Keratinocyte (primary cell): ENCODE measurements around the gene PTPRN2. TPM values are rescaled to one million over a fixed set of nuclear protein-coding genes. Genes with fewer than 3 reads are reported as not detected.

Experiments
- DNase-seq: peaks from one replicate; pipeline ENCODE4 v3.0.0-alpha.2; 2011; ENCODE audit warnings: low read depth, missing footprints, low spot score
- FAIRE-seq: peaks from 2 replicates; lab custom pipeline; 2011; peaks lifted over from hg19 to GRCh38; lab: Jason Lieb, UNC
- H2AFZ ChIP-seq: 2 replicates; pipeline ENCODE4 v1.6.0; 2012; ENCODE audit warnings: low read length, control low read depth, inconsistent platforms; ENCODE audit not compliant: control insufficient read depth
- H3K27ac ChIP-seq: 2 replicates; pipeline ENCODE4 v1.5.1; 2011; ENCODE audit warnings: low read length; ENCODE audit not compliant: control insufficient read depth, insufficient read depth
- H3K27me3 ChIP-seq: 3 replicates; pipeline ENCODE4 v1.6.0; 2011; ENCODE audit warnings: low read length; ENCODE audit not compliant: control insufficient read depth, insufficient read depth; ENCODE audit errors: extremely low read depth
- H3K36me3 ChIP-seq, 2 experiments: 2 replicates in 1 of 2; 3 replicates in 1 of 2; pipeline ENCODE4 v1.5.1; 2011; ENCODE audit warnings: low read length in 2 of 2, mild to moderate bottlenecking in 1 of 2; ENCODE audit not compliant: control insufficient read depth in 2 of 2, insufficient read depth in 2 of 2; ENCODE audit errors: extremely low read depth in 1 of 2
- H3K4me1 ChIP-seq: 3 replicates; pipeline ENCODE4 v1.5.1; 2011; ENCODE audit warnings: low read length; ENCODE audit not compliant: control insufficient read depth, insufficient read depth; ENCODE audit errors: extremely low read depth
- H3K4me2 ChIP-seq: 3 replicates; pipeline ENCODE4 v1.6.0; 2011; ENCODE audit warnings: low read depth, low read length; ENCODE audit not compliant: control insufficient read depth, insufficient read depth; ENCODE audit errors: extremely low read depth
- H3K4me3 ChIP-seq, 3 experiments: fragments of 200-600 bp in 1 of 3; sonication (generic) in 1 of 3; 2 replicates in 2 of 3; 3 replicates in 1 of 3; pipeline ENCODE4 v1.5.1; 2011 to 2016; ENCODE audit warnings: low read length in 3 of 3, mild to moderate bottlenecking in 3 of 3, control low read depth in 2 of 3, inconsistent platforms in 1 of 3, low read depth in 1 of 3, mixed read lengths in 1 of 3, mixed run types in 1 of 3, moderate library complexity in 1 of 3; ENCODE audit not compliant: control insufficient read depth in 2 of 3, insufficient read depth in 2 of 3; ENCODE audit errors: extremely low read depth in 1 of 3
- H3K79me2 ChIP-seq: 2 replicates; pipeline ENCODE4 v1.6.0; 2012; ENCODE audit warnings: low read length; ENCODE audit not compliant: control insufficient read depth, insufficient read depth
- H3K9ac ChIP-seq: 3 replicates; pipeline ENCODE4 v1.6.0; 2011; ENCODE audit warnings: low read length; ENCODE audit not compliant: control insufficient read depth, insufficient read depth; ENCODE audit errors: extremely low read depth
- H3K9me1 ChIP-seq: 3 replicates; pipeline ENCODE4 v1.6.0; 2011; ENCODE audit warnings: low read length; ENCODE audit not compliant: control insufficient read depth, insufficient read depth; ENCODE audit errors: extremely low read depth
- H3K9me3 ChIP-seq: 2 replicates; pipeline ENCODE4 v1.5.1; 2012; ENCODE audit warnings: low read depth, low read length; ENCODE audit not compliant: control insufficient read depth
- H4K20me1 ChIP-seq: 3 replicates; pipeline ENCODE4 v1.6.0; 2011; ENCODE audit warnings: low read length; ENCODE audit not compliant: control insufficient read depth, insufficient read depth; ENCODE audit errors: extremely low read depth
- CTCF ChIP-seq, 3 experiments: IDR thresholded peaks in 1 of 3; conservative IDR thresholded peaks in 1 of 3; optimal IDR thresholded peaks in 1 of 3; 2 replicates in 2 of 3; 3 replicates in 1 of 3; pipeline versions ENCODE3 to v1.5.1; 2011; ENCODE audit warnings: low read length in 3 of 3, mild to moderate bottlenecking in 3 of 3, moderate library complexity in 2 of 3, control low read depth in 1 of 3, inconsistent platforms in 1 of 3; ENCODE audit not compliant: insufficient read depth in 2 of 3; ENCODE audit errors: extremely low read depth in 1 of 3
- EZH2 ChIP-seq: IDR thresholded peaks from one replicate; pipeline ENCODE4 v1.6.1; 2012; ENCODE audit warnings: inconsistent platforms, mild to moderate bottlenecking, low read length, moderate library complexity
- dilution Hi-C: fragments of 300-500 bp; cut with MboI; formaldehyde crosslinking; loops from one replicate; pipeline ENCODE4 v1.7.0; 2020; ENCODE audit warnings: low sequenced_read_pairs; ENCODE audit not compliant: extremely low pct_ligation_motif_present
- polyA plus RNA-seq, 5 experiments: library from polyadenylated mRNA; depleted of rRNA in 3 of 5; stranded (reverse) in 3 of 5; stranded (forward) in 1 of 5; unstranded in 1 of 5; fragments of >200 nt; gene quantifications; 1 replicate in 1 of 5; 2 replicates in 3 of 5; 3 replicates in 1 of 5; pipeline versions ENCODE4 v1.2.1 to v1.2.3, GENCODE V29; 2011 to 2012; ENCODE audit warnings: missing spikeins in 2 of 5, low read depth in 1 of 5, low replicate concordance in 1 of 5

The PTPRN2 gene
- polyA plus RNA-seq, 1 donor (not counting 4 experiments of a cell fraction or from before 2014, with no cell fraction given) = not detected

- no peaks in the 10 kb centered on the region for H3K4me1 ChIP-seq
- H3K27ac ChIP-seq = no peak overlapping the region
- H3K27me3 ChIP-seq = no peaks in the 10 kb centered on the region
- H3K4me3 ChIP-seq = no peak overlapping the region
- TF ChIP-seq EZH2 (no peak), CTCF (optimal IDR thresholded peaks at IDR 0.05 in 1 of 3, IDR thresholded peaks at IDR 0.05 in 1 of 3, conservative IDR thresholded peaks at IDR 0.05 in 1 of 3; ENCODE audit: extremely low read depth in 1 of 3, insufficient read depth in 2 of 3, low read length in 3 of 3) (no peak)
- peaks cover 6% of the 10 kb centered on the region for H3K9me3 ChIP-seq
- FAIRE-seq (no peak), DNase-seq (no peak)
- no peak overlapping the region for H3K4me2 ChIP-seq
- dilution Hi-C loops = no loop called here
- no peak overlapping the region for H3K9ac ChIP-seq
- H4K20me1 ChIP-seq = no peaks in the 10 kb centered on the region
- no peaks in the 10 kb centered on the region for H3K79me2 ChIP-seq
- no peak overlapping the region for H2AFZ ChIP-seq
- no peaks in the 10 kb centered on the region for H3K36me3 ChIP-seq
- H3K9me1 ChIP-seq = no peaks in the 10 kb centered on the region
These were observed 1068.4 kb downstream of the PTPRN2 start for GRCh38 chr7:157519246-157519645.

- TF ChIP-seq EZH2 = no peak
- no peak for TF ChIP-seq CTCF (optimal IDR thresholded peaks at IDR 0.05 in 1 of 3, IDR thresholded peaks at IDR 0.05 in 1 of 3, conservative IDR thresholded peaks at IDR 0.05 in 1 of 3; ENCODE audit: extremely low read depth in 1 of 3, insufficient read depth in 2 of 3, low read length in 3 of 3)
- FAIRE-seq = no peak
- Histone ChIP-seq H3K4me1 (no peaks in the 10 kb centered on the region), H3K79me2 (no peaks in the 10 kb centered on the region), H3K9ac (no peak overlapping the region), H3K9me3 (peaks cover 6% of the 10 kb centered on the region), H3K27me3 (no peaks in the 10 kb centered on the region), H3K9me1 (no peaks in the 10 kb centered on the region), H4K20me1 (no peaks in the 10 kb centered on the region), H3K27ac (no peak overlapping the region), H3K36me3 (no peaks in the 10 kb centered on the region), H3K4me2 (no peak overlapping the region), H3K4me3 (no peak overlapping the region), H2AFZ (no peak overlapping the region)
- DNase-seq = no peak
- dilution Hi-C loops = no loop called here
These were observed 1069.0 kb downstream of the PTPRN2 start for GRCh38 chr7:157518514-157519175.
